ENCODE measurements around the gene ALDH1A3. TPM values are rescaled to one million over a fixed set of nuclear protein-coding genes. Genes with fewer than 3 reads are reported as not detected.

The ALDH1A3 gene
- total and polyA plus RNA-seq, 2 donors (not counting 1 experiment from before 2014, with no cell fraction given): not detected

DNA sequence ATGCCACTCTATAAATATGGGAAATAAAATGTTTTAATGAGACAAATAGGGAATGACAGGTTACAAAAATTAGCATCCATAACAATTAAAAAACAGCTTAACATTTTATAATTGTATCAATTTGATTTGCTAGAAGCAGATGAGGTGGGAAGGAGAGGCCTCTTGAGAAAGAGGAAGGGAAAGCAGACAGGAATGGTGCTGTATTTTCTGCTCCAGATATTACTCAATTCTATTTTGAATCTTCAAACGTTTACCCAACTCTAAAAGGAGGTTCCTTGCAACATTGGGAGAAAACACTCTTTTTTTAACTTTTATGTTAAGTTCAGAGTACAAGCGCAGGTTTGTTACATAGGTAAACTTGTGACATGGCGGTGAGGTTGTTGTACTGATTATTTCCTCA lies 44.9 kb upstream of the ALDH1A3 start:
- TF ChIP-seq, protein P1, sequence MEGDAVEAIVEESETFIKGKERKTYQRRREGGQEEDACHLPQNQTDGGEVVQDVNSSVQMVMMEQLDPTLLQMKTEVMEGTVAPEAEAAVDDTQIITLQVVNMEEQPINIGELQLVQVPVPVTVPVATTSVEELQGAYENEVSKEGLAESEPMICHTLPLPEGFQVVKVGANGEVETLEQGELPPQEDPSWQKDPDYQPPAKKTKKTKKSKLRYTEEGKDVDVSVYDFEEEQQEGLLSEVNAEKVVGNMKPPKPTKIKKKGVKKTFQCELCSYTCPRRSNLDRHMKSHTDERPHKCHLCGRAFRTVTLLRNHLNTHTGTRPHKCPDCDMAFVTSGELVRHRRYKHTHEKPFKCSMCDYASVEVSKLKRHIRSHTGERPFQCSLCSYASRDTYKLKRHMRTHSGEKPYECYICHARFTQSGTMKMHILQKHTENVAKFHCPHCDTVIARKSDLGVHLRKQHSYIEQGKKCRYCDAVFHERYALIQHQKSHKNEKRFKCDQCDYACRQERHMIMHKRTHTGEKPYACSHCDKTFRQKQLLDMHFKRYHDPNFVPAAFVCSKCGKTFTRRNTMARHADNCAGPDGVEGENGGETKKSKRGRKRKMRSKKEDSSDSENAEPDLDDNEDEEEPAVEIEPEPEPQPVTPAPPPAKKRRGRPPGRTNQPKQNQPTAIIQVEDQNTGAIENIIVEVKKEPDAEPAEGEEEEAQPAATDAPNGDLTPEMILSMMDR (IDR thresholded peaks at IDR 0.05): no peak
- TF ChIP-seq EZH2 (IDR thresholded peaks at IDR 0.05; ENCODE audit: borderline replicate concordance, insufficient read depth, low read depth, low read length, poor library complexity, severe bottlenecking): no peak
- Histone ChIP-seq H2AFZ (ENCODE audit: insufficient read depth, low read depth, low read length, poor library complexity, severe bottlenecking) (no peak overlapping the region), H3K4me2 (replicated peaks; ENCODE audit: low read depth, low read length, poor library complexity, severe bottlenecking) (no peak overlapping the region), H4K20me1 (ENCODE audit: control insufficient read depth, insufficient read depth, low read length, poor library complexity, severe bottlenecking) (no peaks in the 10 kb centered on the region), H3K4me3 (ENCODE audit: control extremely low read depth in 1 of 5, extremely low read depth in 1 of 5, insufficient read depth in 1 of 5, low read depth in 2 of 5, low read length in 4 of 5) (no peak overlapping the region), H3K27me3 (replicated peaks in 1 of 4; ENCODE audit: control extremely low read depth in 1 of 4, control insufficient read depth in 3 of 4, insufficient read depth in 4 of 4, low read length in 3 of 4) (peaks cover 0 to 4% (median 2%) of the 10 kb centered on the region in 4 experiments), H3K9me3 (ENCODE audit: control extremely low read depth in 1 of 3, control insufficient read depth in 2 of 3, insufficient read depth in 1 of 3, low read length in 2 of 3) (no peaks in the 10 kb centered on the region), H3K27ac (ENCODE audit: low read length in 2 of 2) (no peak overlapping the region), H3K79me2 (ENCODE audit: control insufficient read depth, insufficient read depth, low read length) (no peaks in the 10 kb centered on the region), H3K4me1 (ENCODE audit: control insufficient read depth in 2 of 2, insufficient read depth in 2 of 2, low read length in 2 of 2) (no peaks in the 10 kb centered on the region), H3K36me3 (replicated peaks in 1 of 2; ENCODE audit: control extremely low read depth in 1 of 2, control insufficient read depth in 1 of 2, extremely low read depth in 1 of 2, insufficient read depth in 2 of 2, low read length in 1 of 2) (no peaks in the 10 kb centered on the region), H3K9ac (ENCODE audit: low read length) (no peak overlapping the region)
- H3K4me3 Mint-ChIP-seq: no peak overlapping the region
- H3K4me1 Mint-ChIP-seq: no peaks in the 10 kb centered on the region
- CTCF ChIA-PET: no interaction called here
- no peak for DNase-seq
- no CpG with 5 or more reads among the region's 3 CpGs for WGBS (ENCODE audit: insufficient coverage)
- POLR2A ChIA-PET: no interaction called here
- no peak overlapping the region for H3K27ac Mint-ChIP-seq
- H3K27me3 Mint-ChIP-seq: peaks cover 23% of the 10 kb centered on the region
- intact Hi-C loops (cut with micrococcal nuclease): no loop called here
- ATAC-seq (ENCODE audit: low read depth): no peak
- no peaks in the 10 kb centered on the region for H3K9me3 Mint-ChIP-seq (ENCODE audit: insufficient read depth)

DNA sequence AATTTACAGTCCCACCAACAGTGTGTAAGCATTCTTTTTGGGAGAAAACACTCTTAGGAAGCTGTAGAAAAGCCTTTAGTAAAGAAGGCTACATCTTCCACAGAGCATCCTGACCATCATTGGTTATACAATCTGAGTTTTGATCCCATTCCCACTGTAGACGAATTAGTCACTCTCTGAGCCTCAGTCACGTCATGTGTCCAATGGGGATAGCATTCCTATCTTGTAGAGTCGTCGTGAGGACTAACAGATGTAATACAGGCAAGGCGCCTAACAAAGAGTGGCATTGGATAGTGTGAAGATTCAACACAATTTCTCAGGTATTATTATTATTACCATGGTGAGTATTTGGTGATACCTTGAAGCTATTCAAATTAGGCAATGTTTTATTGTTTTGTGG lies 44.0 kb upstream of the ALDH1A3 start:
- no peaks in the 10 kb centered on the region for H4K20me1 ChIP-seq (ENCODE audit: control insufficient read depth, insufficient read depth, low read length, poor library complexity, severe bottlenecking)
- POLR2A ChIA-PET: no interaction called here

More for the DNA sequence above, 44.0 kb upstream of the ALDH1A3 start:
- DNase-seq: no peak
- Mint-ChIP-seq H3K27ac (no peak overlapping the region), H3K4me1 (no peaks in the 10 kb centered on the region), H3K9me3 (ENCODE audit: insufficient read depth) (no peaks in the 10 kb centered on the region), H3K4me3 (no peak overlapping the region), H3K27me3 (peaks cover 23% of the 10 kb centered on the region)
- Histone ChIP-seq H3K4me2 (replicated peaks; ENCODE audit: low read depth, low read length, poor library complexity, severe bottlenecking) (no peak overlapping the region), H3K9me3 (ENCODE audit: control extremely low read depth in 1 of 3, control insufficient read depth in 2 of 3, insufficient read depth in 1 of 3, low read length in 2 of 3) (no peaks in the 10 kb centered on the region), H3K4me3 (ENCODE audit: control extremely low read depth in 1 of 5, extremely low read depth in 1 of 5, insufficient read depth in 1 of 5, low read depth in 2 of 5, low read length in 4 of 5) (no peak overlapping the region), H3K27me3 (replicated peaks in 1 of 4; ENCODE audit: control extremely low read depth in 1 of 4, control insufficient read depth in 3 of 4, insufficient read depth in 4 of 4, low read length in 3 of 4) (peaks cover 0 to 4% (median 2%) of the 10 kb centered on the region in 4 experiments), H3K27ac (ENCODE audit: low read length in 2 of 2) (no peak overlapping the region), H2AFZ (ENCODE audit: insufficient read depth, low read depth, low read length, poor library complexity, severe bottlenecking) (no peak overlapping the region), H3K36me3 (replicated peaks in 1 of 2; ENCODE audit: control extremely low read depth in 1 of 2, control insufficient read depth in 1 of 2, extremely low read depth in 1 of 2, insufficient read depth in 2 of 2, low read length in 1 of 2) (no peaks in the 10 kb centered on the region), H3K4me1 (ENCODE audit: control insufficient read depth in 2 of 2, insufficient read depth in 2 of 2, low read length in 2 of 2) (no peaks in the 10 kb centered on the region), H3K79me2 (ENCODE audit: control insufficient read depth, insufficient read depth, low read length) (no peaks in the 10 kb centered on the region), H3K9ac (ENCODE audit: low read length) (no peak overlapping the region)
- TF ChIP-seq, protein P1 (IDR thresholded peaks at IDR 0.05): no peak
- no peak for TF ChIP-seq EZH2 (IDR thresholded peaks at IDR 0.05; ENCODE audit: borderline replicate concordance, insufficient read depth, low read depth, low read length, poor library complexity, severe bottlenecking)
- 74% methylated on average over 2 of the region's 5 CpGs for WGBS (ENCODE audit: insufficient coverage)
- intact Hi-C loops (cut with micrococcal nuclease): no loop called here
- CTCF ChIA-PET: no interaction called here
- ATAC-seq (ENCODE audit: low read depth): no peak

All from B cell (primary cell).